K562 (cell line): ENCODE data around the gene MBOAT1. TPM values are rescaled to one million over a fixed set of nuclear protein-coding genes. Genes with fewer than 3 reads are reported as not detected.

Experiments used
- ATAC-seq: fragments of 200-7000 bp; cut with Tn5 transposase; 3 replicates; pipeline ENCODE4 v1.9.1; 2020; ENCODE audit warnings: moderate library complexity
- BruUV-seq: library from RNA; stranded (reverse); fragments of 400-500 nt; replicated peaks from 2 replicates; lab custom pipeline; 2021; lab: Mats Ljungman, UMichigan
- CTCF ChIA-PET: fragments of 300-600 bp; formaldehyde crosslinking; extraction: SDS; loops from one replicate; lab custom pipeline; 2021; ENCODE audit warnings: low intra/inter-chr PET ratio; lab: Yijun Ruan, JAX
- POLR2A ChIA-PET: fragments of 300-600, 350-650 bp; sonication (Branson Sonifier 250); formaldehyde crosslinking; extraction: SDS; loops from one replicate; lab custom pipeline; 2021; ENCODE audit warnings: antibody characterized with exemption, inconsistent platforms; lab: Yijun Ruan, JAX
- DNase-seq, 4 experiments: peaks; one replicate each; pipeline versions ENCODE4 v3.0.0 to v3.0.0-alpha.2; 2011 to 2018; ENCODE audit warnings: low spot score in 3 of 4, mixed read lengths in 3 of 4; ENCODE audit errors: extremely low read depth in 1 of 4
- FAIRE-seq: peaks from 2 replicates; lab custom pipeline; 2011; peaks lifted over from hg19 to GRCh38; lab: Jason Lieb, UNC
- H2AFZ ChIP-seq: 2 replicates; pipeline ENCODE4 v1.6.0; 2011; ENCODE audit warnings: low read depth, low read length, control low read depth, inconsistent platforms
- H3K27ac ChIP-seq: fragments of 200-600 bp; 3 replicates; pipeline ENCODE4 v1.8.0; 2011; ENCODE audit warnings: low read depth, mild to moderate bottlenecking, control low read depth, inconsistent platforms, low read length, moderate library complexity, mixed read lengths; ENCODE audit errors: extremely low read depth
- H3K27me3 ChIP-seq, 2 experiments: fragments of 300-600 bp in 1 of 2; 2 replicates in 1 of 2; 3 replicates in 1 of 2; pipeline versions ENCODE4 v1.6.0 to v1.8.0; 2011; ENCODE audit warnings: inconsistent platforms in 2 of 2, low read length in 2 of 2, mild to moderate bottlenecking in 1 of 2, mixed read lengths in 1 of 2, moderate library complexity in 1 of 2; ENCODE audit not compliant: control insufficient read depth in 2 of 2, insufficient read depth in 2 of 2
- H3K36me3 ChIP-seq: fragments of 300-600 bp; 3 replicates; pipeline ENCODE4 v1.8.0; 2011; ENCODE audit warnings: mild to moderate bottlenecking, low read length, inconsistent platforms; ENCODE audit not compliant: control insufficient read depth, insufficient read depth
- H3K4me1 ChIP-seq, 2 experiments: fragments of 200-600 bp in 1 of 2; replicated peaks in 1 of 2; 2 replicates in 1 of 2; 3 replicates in 1 of 2; pipeline versions ENCODE4 v1.5.1 to v1.8.0; 2011; ENCODE audit warnings: inconsistent platforms in 2 of 2, low read length in 2 of 2, mild to moderate bottlenecking in 1 of 2, mixed read lengths in 1 of 2, moderate library complexity in 1 of 2; ENCODE audit not compliant: control insufficient read depth in 2 of 2, insufficient read depth in 2 of 2
- H3K4me2 ChIP-seq: 2 replicates; pipeline ENCODE4 v1.6.1; 2011; ENCODE audit warnings: low read length, control low read depth, inconsistent platforms, mixed read lengths; ENCODE audit not compliant: insufficient read depth
- H3K4me3 ChIP-seq: fragments of 200-600 bp; sonication (generic), shearing (Covaris generic); 2 replicates; pipeline ENCODE4 v1.5.1; 2016; ENCODE audit warnings: control low read depth, inconsistent platforms
- H3K79me2 ChIP-seq: fragments of 200-600 bp; 3 replicates; pipeline ENCODE4 v1.8.0; 2011; ENCODE audit warnings: low read length, inconsistent platforms; ENCODE audit not compliant: control insufficient read depth, insufficient read depth
- H3K9ac ChIP-seq, 2 experiments: 2 replicates each; pipeline versions ENCODE4 v1.6.0 to v1.6.1; 2011; ENCODE audit warnings: low read depth in 2 of 2, low read length in 2 of 2, control low read depth in 1 of 2, inconsistent platforms in 1 of 2, mild to moderate bottlenecking in 1 of 2, mixed read lengths in 1 of 2; ENCODE audit not compliant: insufficient read depth in 1 of 2
- H3K9me1 ChIP-seq: one replicate; pipeline ENCODE4 v1.6.0; 2011; ENCODE audit warnings: inconsistent platforms, mild to moderate bottlenecking, low read length, moderate library complexity; ENCODE audit not compliant: control insufficient read depth, insufficient read depth
- H3K9me3 ChIP-seq: replicated peaks from 2 replicates; pipeline ENCODE4 v1.5.1; 2011; ENCODE audit warnings: low read depth, low read length, inconsistent platforms; ENCODE audit not compliant: control insufficient read depth, insufficient read depth
- H4K20me1 ChIP-seq: replicated peaks from 2 replicates; pipeline ENCODE4 v1.6.1; 2011; ENCODE audit warnings: low read length, inconsistent platforms, mixed read lengths; ENCODE audit not compliant: control insufficient read depth, insufficient read depth
- HNRNPUL1 ChIP-seq: fragments of 200-400 bp; formaldehyde crosslinking; IDR thresholded peaks from 2 replicates; pipeline ENCODE4 v1.6.1; 2017; ENCODE audit warnings: low read length
- NCOA6 ChIP-seq: fragments of 450-650 bp; IDR thresholded peaks from 2 replicates; pipeline ENCODE4 v1.6.1; 2017; ENCODE audit warnings: mild to moderate bottlenecking
- PHTF2 ChIP-seq: fragments of 250-450 bp; sonication (Bioruptor Pico); IDR thresholded peaks from 2 replicates; pipeline ENCODE4 v1.5.0; 2021; ENCODE audit warnings: mild to moderate bottlenecking
- RREB1 ChIP-seq: fragments of 250-450 bp; sonication (Bioruptor Pico); IDR thresholded peaks from 2 replicates; pipeline ENCODE4 v1.4.0; 2020
- XRCC3 ChIP-seq: fragments of 450-650 bp; IDR thresholded peaks from 2 replicates; pipeline ENCODE4 v1.6.1; 2017; ENCODE audit warnings: mild to moderate bottlenecking, moderate library complexity
- ZNF124 ChIP-seq: sonication (generic); formaldehyde crosslinking; IDR thresholded peaks from 2 replicates; pipeline ENCODE4 v1.8.1; 2022; ENCODE audit warnings: missing genetic modification reagents
- ZNF79 ChIP-seq: fragments of 250-450 bp; sonication (Bioruptor Pico); IDR thresholded peaks from 2 replicates; pipeline ENCODE4 v1.4.0; 2020; ENCODE audit warnings: low read depth, mild to moderate bottlenecking, moderate library complexity
- WGBS: fragments of 100-300 bp; shearing (Covaris generic); methylation state at CpG from one replicate; pipeline ENCODE4 v1.1.6; 2016; ENCODE audit warnings: low coverage, mixed read lengths; ENCODE audit not compliant: insufficient coverage; ENCODE audit errors: missing lambda C conversion rate; 5-methylcytosine and 5-hydroxymethylcytosine counted together
- in situ Hi-C: fragments of 300-500 bp; cut with MboI; formaldehyde crosslinking; loops from 4 replicates; pipeline ENCODE4 v1.15.0; 2018; ENCODE audit warnings: inconsistent platforms, mixed read lengths
- intact Hi-C: fragments of 100-400 bp; cut with micrococcal nuclease; formaldehyde crosslinking; loops from 2 replicates; pipeline ENCODE4 v1.14.2; 2022
- polyA plus RNA-seq, 8 experiments: library from polyadenylated mRNA; depleted of rRNA in 4 of 8; stranded (reverse) in 5 of 8; unstranded in 3 of 8; fragments of >200 nt; fragmentation: Nextera tagmentation in 2 of 8; fragmentation: Illumina TruSeq in 1 of 8; extraction: Ambion mirVana in 2 of 8; extraction: Trizol in 1 of 8; gene quantifications; 2 replicates each; pipeline versions ENCODE4 v1.2.1 to v1.2.3, GENCODE V29; 2011 to 2014; ENCODE audit warnings: inconsistent platforms in 1 of 8, missing spikeins in 1 of 8
- total RNA-seq, 7 experiments: library from RNA; depleted of rRNA in 6 of 7; stranded (reverse); fragments of >200 nt in 6 of 7; fragmentation: Illumina TruSeq in 2 of 7; extraction: Trizol in 2 of 7; gene quantifications; 2 replicates each; pipeline versions ENCODE4 v1.2.1 to v1.2.3, GENCODE V29; 2011 to 2021; ENCODE audit warnings: low replicate concordance in 1 of 7

MBOAT1 gene
- total and polyA plus RNA-seq, 9 of the 15 experiments (the other 6 are each of a cell fraction or from before 2014, with no cell fraction given): 0.13 to 16.5 (median 10.3) TPM

- H3K4me2 ChIP-seq: no peak overlapping the region
- H2AFZ ChIP-seq: no peak overlapping the region
- CTCF ChIA-PET: no interaction called here
- no peaks in the 10 kb centered on the region for H3K27me3 ChIP-seq
- no peak for FAIRE-seq
- ATAC-seq: no peak
- intact Hi-C loops: no loop called here
- TF ChIP-seq XRCC3: no peak
- TF ChIP-seq RREB1 (CRISPR knock-in tag): no peak
- TF ChIP-seq NCOA6: no peak
- TF ChIP-seq HNRNPUL1: no peak
- no peak for TF ChIP-seq ZNF124
- TF ChIP-seq PHTF2 (CRISPR knock-in tag): no peak
- TF ChIP-seq ZNF79 (CRISPR knock-in tag): no peak
- no peak overlapping the region for H3K27ac ChIP-seq
- peaks cover 4% of the 10 kb centered on the region; the same call in 2 of the 3 replicates for H3K36me3 ChIP-seq
- H3K9ac ChIP-seq: no peak overlapping the region
- H3K4me3 ChIP-seq: no peak overlapping the region
- H3K9me1 ChIP-seq: no peaks in the 10 kb centered on the region
- H3K79me2 ChIP-seq: no peaks in the 10 kb centered on the region
- in situ Hi-C loops: no loop called here
- POLR2A ChIA-PET: no interaction called here
- DNase-seq: no peak
- no peaks in the 10 kb centered on the region for H3K9me3 ChIP-seq
- BruUV-seq: no TSS peak
- H3K4me1 ChIP-seq: no peaks in the 10 kb centered on the region
- WGBS: 52% methylated on average over 4 of the region's 4 CpGs
- H4K20me1 ChIP-seq: no peaks in the 10 kb centered on the region
These were observed 63.8 kb downstream of the MBOAT1 start for GRCh38 chr6:20148433-20148832.
